ENCODE results near the gene EBI3. TPM values are rescaled to one million over a fixed set of nuclear protein-coding genes. Genes with fewer than 3 reads are reported as not detected.
"Not testable (repeated sequence)": the region's sequence is repeated elsewhere in the genome, so short reads cannot be mapped to it uniquely, and the experiment has no call there.

Gene EBI3
- total RNA-seq, 1 experiment from 2014 or later, result 3.0 TPM

- no peak for TF ChIP-seq REST (IDR thresholded peaks at IDR 0.05; ENCODE audit: insufficient read depth in 1 of 2, low read depth in 2 of 2, low read length in 1 of 2)
- TF ChIP-seq TCF7L2 (IDR thresholded peaks at IDR 0.05; ENCODE audit: low read depth, low read length), result no peak
- TF ChIP-seq CTCF (IDR thresholded peaks at IDR 0.05), result no peak
- no peak for TF ChIP-seq POLR2AphosphoS5 (IDR thresholded peaks at IDR 0.05; ENCODE audit: low read depth, low read length)
- no peak for TF ChIP-seq SIN3A (IDR thresholded peaks at IDR 0.05; ENCODE audit: borderline replicate concordance, insufficient read depth, low read depth, low read length)
- CTCF ChIA-PET, result interaction anchor here (0.6 kb wide), 3 partner anchors 26 to 90 kb away, joined by 3 to 4 read pairs (median 4); no protein-coding TSS in a partner anchor
- in situ Hi-C loops (cut with HindIII; ENCODE audit: low pct_unique_long_range_greater_than_20kb, low sequenced_read_pairs) (no loop called here), intact Hi-C loops (cut with micrococcal nuclease; ENCODE audit: unreplicated experiment) (no loop called here)
- Histone ChIP-seq H3K27me3 (ENCODE audit: control insufficient read depth, insufficient read depth, low read length) (no peaks in the 10 kb centered on the region), H3K9me3 (ENCODE audit: control insufficient read depth, insufficient read depth, low read depth, low read length) (no peaks in the 10 kb centered on the region), H3K36me3 (ENCODE audit: control insufficient read depth, insufficient read depth, low read length) (no peaks in the 10 kb centered on the region), H3K4me1 (ENCODE audit: control insufficient read depth, insufficient read depth, low read length) (no peaks in the 10 kb centered on the region), H3K4me3 (ENCODE audit: low read depth in 2 of 2, low read length in 2 of 2) (no peak overlapping the region), H3K27ac (ENCODE audit: low read length) (no peak overlapping the region)
- ATAC-seq (no peak), DNase-seq (ENCODE audit: low read depth, low spot score) (no peak)
- BruUV-seq (replicated peaks), result no TSS peak
- POLR2A ChIA-PET, result no interaction called here
Observed at GRCh38 chr19:4189641-4190040, 39.7 kb upstream of the EBI3 start.

- ATAC-seq; H3K4me1 ChIP-seq (ENCODE audit: control insufficient read depth, insufficient read depth, low read length); DNase-seq (ENCODE audit: low read depth, low spot score); in situ Hi-C loops (cut with HindIII; ENCODE audit: low pct_unique_long_range_greater_than_20kb, low sequenced_read_pairs); H3K27ac ChIP-seq (ENCODE audit: low read length); BruUV-seq (replicated peaks); H3K27me3 ChIP-seq (ENCODE audit: control insufficient read depth, insufficient read depth, low read length); H3K4me3 ChIP-seq (ENCODE audit: low read depth in 2 of 2, low read length in 2 of 2); H3K36me3 ChIP-seq (ENCODE audit: control insufficient read depth, insufficient read depth, low read length); CTCF ChIA-PET; H3K9me3 ChIP-seq (ENCODE audit: control insufficient read depth, insufficient read depth, low read depth, low read length); intact Hi-C loops (cut with micrococcal nuclease; ENCODE audit: unreplicated experiment): not testable (repeated sequence)
- POLR2A ChIA-PET, result interaction anchor here (0.6 kb wide), 1 partner anchor 312 kb away, joined by 5 read pairs; no protein-coding TSS in a partner anchor
Observed at GRCh38 chr19:4192537-4192936, 36.8 kb upstream of the EBI3 start.

DNA sequence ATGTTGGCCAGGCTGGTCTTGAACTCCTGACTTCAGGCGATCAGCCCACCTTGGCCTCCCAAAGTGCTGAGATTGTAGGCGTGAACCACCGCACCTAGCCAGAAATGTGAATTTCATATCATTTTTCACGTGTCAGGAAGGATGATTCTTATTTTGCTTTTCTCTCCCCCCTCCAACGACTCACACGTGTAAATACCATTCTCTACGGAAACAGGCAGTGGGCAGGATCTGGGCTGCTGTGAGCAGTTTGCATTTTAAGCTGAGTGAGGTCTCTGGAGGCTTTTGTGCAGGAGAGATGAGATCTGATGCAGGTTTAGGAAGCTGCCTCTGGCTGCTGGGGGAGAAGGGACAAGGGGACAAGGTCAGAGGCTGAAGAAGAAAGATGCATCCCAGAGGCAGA is 35.0 kb upstream of the EBI3 start:
- Histone ChIP-seq H3K9me3 (ENCODE audit: control insufficient read depth, insufficient read depth, low read depth, low read length) (no peaks in the 10 kb centered on the region), H3K27ac (ENCODE audit: low read length) (no peak overlapping the region), H3K4me1 (ENCODE audit: control insufficient read depth, insufficient read depth, low read length) (no peaks in the 10 kb centered on the region), H3K4me3 (ENCODE audit: low read depth in 2 of 2, low read length in 2 of 2) (no peak overlapping the region), H3K27me3 (ENCODE audit: control insufficient read depth, insufficient read depth, low read length) (peaks cover 3% of the 10 kb centered on the region; the same call in 1 of the 2 replicates), H3K36me3 (ENCODE audit: control insufficient read depth, insufficient read depth, low read length) (no peaks in the 10 kb centered on the region)
- in situ Hi-C loops (cut with HindIII; ENCODE audit: low pct_unique_long_range_greater_than_20kb, low sequenced_read_pairs), result no loop called here
- DNase-seq (ENCODE audit: low read depth, low spot score) (no peak), ATAC-seq (no peak)
- ChIA-PET POLR2A (no interaction called here), CTCF (no interaction called here)
- no TSS peak for BruUV-seq (replicated peaks)
- intact Hi-C loops (cut with micrococcal nuclease; ENCODE audit: unreplicated experiment), result no loop called here
- TF ChIP-seq TCF7L2 (IDR thresholded peaks at IDR 0.05; ENCODE audit: low read depth, low read length), result no peak
- TF ChIP-seq CTCF (IDR thresholded peaks at IDR 0.05), result no peak
- TF ChIP-seq SIN3A (IDR thresholded peaks at IDR 0.05; ENCODE audit: borderline replicate concordance, insufficient read depth, low read depth, low read length), result no peak
- TF ChIP-seq POLR2AphosphoS5 (IDR thresholded peaks at IDR 0.05; ENCODE audit: low read depth, low read length), result no peak
- no peak for TF ChIP-seq REST (IDR thresholded peaks at IDR 0.05; ENCODE audit: insufficient read depth in 1 of 2, low read depth in 2 of 2, low read length in 1 of 2)

All from Panc1 (cell line).